Colonic mucosa (tissue), 4 donors: ENCODE results near the gene ANKRD13A. TPM values are rescaled to one million over a fixed set of nuclear protein-coding genes. Genes with fewer than 3 reads are reported as not detected.

Experiments
- DNase-seq: peaks from one replicate; pipeline ENCODE4 v3.0.0-alpha.2; 2020
- H3K27ac ChIP-seq: fragments of 200-600 bp; one replicate; pipeline ENCODE4 v1.8.0; 2021
- H3K27me3 ChIP-seq: fragments of 200-600 bp; one replicate; pipeline ENCODE4 v1.8.0; 2021
- H3K36me3 ChIP-seq: fragments of 200-600 bp; one replicate; pipeline ENCODE4 v1.8.0; 2021
- H3K4me1 ChIP-seq: fragments of 200-600 bp; one replicate; pipeline ENCODE4 v1.8.0; 2021; ENCODE audit warnings: mild to moderate bottlenecking
- H3K4me3 ChIP-seq: fragments of 200-600 bp; one replicate; pipeline ENCODE4 v1.8.0; 2021
- H3K9ac ChIP-seq, 2 donors: one replicate each; pipeline ENCODE4 v1.7.0; 2013; ENCODE audit warnings: control low read depth in 2 of 2, low read depth in 2 of 2, low read length in 2 of 2
- H3K9me3 ChIP-seq: fragments of 200-600 bp; one replicate; pipeline ENCODE4 v1.8.0; 2021
- CTCF ChIP-seq: fragments of 200-600 bp; IDR thresholded peaks from one replicate; pipeline ENCODE4 v1.8.0; 2022; ENCODE audit warnings: antibody characterized with exemption, mild to moderate bottlenecking
- intact Hi-C: fragments of 100-400 bp; cut with DNase I; formaldehyde crosslinking; loops from one replicate; pipeline ENCODE4 v1.14.1; 2022
- total RNA-seq, 2 donors: library from RNA; stranded (reverse); fragmentation: NEBNext Ultra II Directional in 1 of 2; extraction: Animal tissue kit (Norgen Biotek cat#: 25700) in 1 of 2; gene quantifications; one replicate each; pipeline ENCODE4 v1.2.1, GENCODE V29; 2021
- donor health status: healthy.
- donor health status: DM: no; HTN: no; CAD: no.
- donor health status: DM: no; HTN: no; CAD: no.

The ANKRD13A gene
- total RNA-seq, 2 donors from 2014 or later, result 39.9 to 69.1 TPM

DNA sequence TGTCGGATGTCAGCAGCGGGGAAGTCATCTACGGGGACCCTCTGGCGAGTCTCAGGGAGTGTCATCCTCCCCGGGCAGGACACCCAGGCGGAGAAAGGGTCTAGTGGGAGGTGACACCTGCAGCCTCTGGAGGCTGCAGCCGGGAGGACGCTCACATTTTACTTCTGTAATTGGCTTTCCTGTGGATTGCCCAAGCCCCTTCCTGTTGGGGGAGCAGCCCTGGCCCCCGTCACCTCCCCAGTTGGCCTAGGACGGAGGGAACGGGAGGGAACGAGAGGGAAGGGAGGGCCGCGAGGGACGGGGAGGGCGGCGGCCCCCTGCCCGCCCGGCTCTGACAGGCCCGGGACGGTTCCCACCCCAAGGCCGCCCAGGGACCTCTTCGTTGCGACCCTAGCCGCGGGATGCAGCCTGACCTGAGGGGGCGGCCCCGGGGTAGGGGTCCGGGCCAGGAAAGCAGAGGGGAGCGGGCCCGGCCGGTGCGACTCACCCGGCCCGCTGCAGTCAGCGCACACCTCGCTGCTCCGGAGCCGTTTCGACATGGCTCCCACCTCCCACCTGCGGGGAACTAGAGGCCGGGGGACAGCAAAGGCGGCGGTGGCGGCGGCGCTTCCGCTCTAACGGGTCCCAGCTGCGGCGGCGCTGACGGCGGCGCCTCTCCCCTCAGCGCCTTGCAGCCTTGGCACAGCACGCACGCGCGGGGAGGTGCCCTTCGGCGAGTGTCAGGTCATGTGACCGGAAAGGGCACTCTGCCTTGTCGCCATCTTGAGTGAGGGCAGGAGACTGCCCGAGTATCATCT lies 3.3 kb upstream of the ANKRD13A start, which contains the start of gene GIT2:
Gene GIT2, minus strand, starts transcription at position 683 of the 797 bp plus-strand sequence. Its CDS starts 144 bp downstream, at position 539.
- H3K27me3 ChIP-seq, result no peaks in the 10 kb centered on the region
- no peak for TF ChIP-seq CTCF
- no peaks in the 10 kb centered on the region for H3K9me3 ChIP-seq
- no peaks in the 10 kb centered on the region for H3K36me3 ChIP-seq
- H3K4me3 ChIP-seq, result peak within 1 kb of the TSS; percentile 90
- peak within 1 kb of the TSS; percentile 72 for H3K27ac ChIP-seq
- peak; percentile 94 for DNase-seq
- no peaks in the 10 kb centered on the region for H3K4me1 ChIP-seq
- H3K9ac ChIP-seq, result peak within 1 kb of the TSS; percentile 83 to 97
- intact Hi-C loops, result loop anchor here (10.0 kb wide), 1 partner anchor 61 kb away; no protein-coding TSS in a partner anchor

DNA sequence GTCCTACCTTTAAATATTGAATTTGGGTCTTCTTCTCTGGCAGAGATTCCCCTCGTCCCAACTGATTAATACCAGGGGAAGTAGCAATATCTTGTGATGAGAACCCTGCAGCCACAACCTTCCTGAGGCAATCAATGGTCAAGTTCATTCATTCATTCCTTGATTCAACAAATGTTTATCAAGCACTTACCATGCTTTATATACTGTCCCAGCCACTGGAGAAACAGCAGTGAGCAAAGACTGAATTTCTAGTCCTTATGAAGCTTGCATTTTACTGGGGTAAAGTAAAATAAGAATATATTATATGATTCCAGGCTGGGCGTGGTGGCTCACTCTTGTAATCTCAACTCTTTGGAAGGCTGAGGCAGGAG lies 2.8 kb upstream of the ANKRD13A start:
- Histone ChIP-seq H3K36me3 (no peaks in the 10 kb centered on the region), H3K4me1 (no peaks in the 10 kb centered on the region), H3K9ac (peak overlapping the region in 1 of 2 donors; percentile 83), H3K27me3 (no peaks in the 10 kb centered on the region), H3K4me3 (peak overlapping the region; percentile 90), H3K27ac (peak overlapping the region; percentile 72), H3K9me3 (no peaks in the 10 kb centered on the region)
- intact Hi-C loops, result loop anchor here (10.0 kb wide), 1 partner anchor 62 kb away; no protein-coding TSS in a partner anchor
- TF ChIP-seq CTCF, result no peak
- no peak for DNase-seq

- Histone ChIP-seq H3K27me3 (no peaks in the 10 kb centered on the region), H3K4me1 (peaks cover 7% of the 10 kb centered on the region), H3K36me3 (no peaks in the 10 kb centered on the region), H3K27ac (no peak overlapping the region), H3K9ac (no peak overlapping the region), H3K9me3 (no peaks in the 10 kb centered on the region), H3K4me3 (no peak overlapping the region)
- intact Hi-C loops, result loop anchor here (10.0 kb wide), 1 partner anchor 63 kb away; no protein-coding TSS in a partner anchor
- no peak for TF ChIP-seq CTCF
- no peak for DNase-seq
Observed at GRCh38 chr12:109997393-109997792, 1.8 kb upstream of the ANKRD13A start.

DNA sequence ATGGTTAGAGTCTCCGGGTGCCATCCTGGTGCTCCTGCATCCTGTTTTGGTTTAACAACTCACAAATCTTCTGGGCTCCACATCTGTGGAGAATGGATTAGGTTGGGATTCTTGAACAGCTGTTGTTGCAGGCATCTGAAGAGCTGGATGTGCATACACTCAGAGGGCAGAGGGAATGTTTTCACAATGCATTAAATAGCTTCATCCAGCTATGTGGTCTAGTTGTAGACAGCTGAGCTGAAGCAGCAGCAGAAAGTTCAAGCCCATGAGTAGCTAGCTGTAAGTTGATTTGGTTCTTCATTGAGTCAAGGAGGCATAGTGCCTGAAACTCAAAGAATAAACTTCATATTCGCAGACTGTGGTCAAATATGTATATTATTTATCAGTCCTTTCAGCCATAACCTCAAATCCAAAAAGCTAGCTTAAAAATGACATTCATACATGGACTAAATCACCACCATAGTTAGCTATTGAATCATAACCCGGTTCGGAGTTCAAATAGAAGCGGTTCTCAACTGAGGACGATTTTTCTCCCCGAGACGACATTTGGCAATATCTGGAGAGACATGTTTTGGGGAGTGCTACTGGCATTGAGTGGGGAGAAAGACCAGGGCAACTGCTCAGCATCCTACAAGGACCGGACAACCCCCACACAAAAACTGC lies 858 bp upstream of the ANKRD13A start:
- intact Hi-C loops, result loop anchor here (10.0 kb wide), 1 partner anchor 64 kb away; no protein-coding TSS in a partner anchor
- no peak for TF ChIP-seq CTCF
- Histone ChIP-seq H3K4me3 (peak overlapping the region; percentile 91), H3K9ac (peak overlapping the region in 1 of 2 donors; percentile 89), H3K27ac (peak overlapping the region; percentile 60), H3K9me3 (no peaks in the 10 kb centered on the region), H3K27me3 (no peaks in the 10 kb centered on the region), H3K4me1 (peaks cover 14% of the 10 kb centered on the region), H3K36me3 (no peaks in the 10 kb centered on the region)
- no peak for DNase-seq

- Histone ChIP-seq H3K27ac (peak overlapping the region; percentile 60), H3K36me3 (no peaks in the 10 kb centered on the region), H3K9ac (peak overlapping the region; percentile 88 to 89), H3K27me3 (no peaks in the 10 kb centered on the region), H3K4me1 (peaks cover 20% of the 10 kb centered on the region), H3K4me3 (peak overlapping the region; percentile 91), H3K9me3 (no peaks in the 10 kb centered on the region)
- intact Hi-C loops, result loop anchor here (10.0 kb wide), 1 partner anchor 65 kb away; no protein-coding TSS in a partner anchor
- TF ChIP-seq CTCF, result no peak
- no peak for DNase-seq
Observed at GRCh38 chr12:109999649-109999971, 380 bp downstream of the ANKRD13A start.
